MCF 10A (cell line): ENCODE measurements around the gene KCNT1. TPM values are rescaled to one million over a fixed set of nuclear protein-coding genes. Genes with fewer than 3 reads are reported as not detected.

ENCODE experiments used
- BruUV-seq: library from RNA; stranded (reverse); fragments of 400-500 nt; replicated peaks from 2 replicates; lab custom pipeline; 2021; lab: Mats Ljungman, UMichigan
- CTCF ChIA-PET: fragments of 300-600 bp; sonication (Branson Sonifier 250); formaldehyde crosslinking; extraction: SDS; loops from one replicate; lab custom pipeline; 2021; ENCODE audit warnings: antibody characterized with exemption, inconsistent platforms; lab: Yijun Ruan, JAX
- POLR2A ChIA-PET: fragments of 300-600, 350-650 bp; sonication (Branson Sonifier 250); formaldehyde crosslinking; extraction: SDS; loops from one replicate; lab custom pipeline; 2020; ENCODE audit warnings: antibody characterized with exemption, inconsistent platforms; lab: Yijun Ruan, JAX
- DNase-seq: peaks from one replicate; pipeline ENCODE4 v3.0.0-alpha.2; 2018; ENCODE audit not compliant: unreplicated experiment
- H3K27ac Mint-ChIP-seq: one replicate; pipeline ENCODE4 v1.8.0; 2022; ENCODE audit warnings: mild to moderate bottlenecking, low read depth, mixed read lengths; ENCODE audit not compliant: unreplicated experiment
- H3K27me3 Mint-ChIP-seq: one replicate; pipeline ENCODE4 v1.8.0; 2022; ENCODE audit warnings: mixed read lengths; ENCODE audit not compliant: insufficient read depth, unreplicated experiment
- H3K36me3 Mint-ChIP-seq: one replicate; pipeline ENCODE4 v1.8.0; 2022; ENCODE audit warnings: mild to moderate bottlenecking, moderate library complexity, mixed read lengths; ENCODE audit not compliant: insufficient read depth, unreplicated experiment
- H3K4me1 Mint-ChIP-seq: one replicate; pipeline ENCODE4 v1.8.0; 2022; ENCODE audit warnings: mixed read lengths; ENCODE audit not compliant: insufficient read depth, unreplicated experiment
- H3K4me3 Mint-ChIP-seq: one replicate; pipeline ENCODE4 v1.8.0; 2022; ENCODE audit warnings: mild to moderate bottlenecking, moderate library complexity, mixed read lengths; ENCODE audit not compliant: unreplicated experiment
- H3K9me3 Mint-ChIP-seq: one replicate; pipeline ENCODE4 v1.8.0; 2022; ENCODE audit warnings: mixed read lengths; ENCODE audit not compliant: unreplicated experiment
- intact Hi-C: fragments of 100-400 bp; cut with micrococcal nuclease; formaldehyde crosslinking; loops from 2 replicates; pipeline ENCODE4 v1.14.1; 2022
- total RNA-seq: library from RNA; stranded (reverse); gene quantifications from 2 replicates; pipeline ENCODE4 v1.2.3, GENCODE V29; 2022
- TF ChIP-seq, protein P1 (sequence below): fragments of 200-600 bp; IDR thresholded peaks from one replicate; pipeline ENCODE4 v1.8.0; 2022; ENCODE audit warnings: antibody characterized with exemption, mild to moderate bottlenecking; ENCODE audit not compliant: unreplicated experiment

The KCNT1 gene
- total RNA-seq, 1 experiment from 2014 or later, result not detected

DNA sequence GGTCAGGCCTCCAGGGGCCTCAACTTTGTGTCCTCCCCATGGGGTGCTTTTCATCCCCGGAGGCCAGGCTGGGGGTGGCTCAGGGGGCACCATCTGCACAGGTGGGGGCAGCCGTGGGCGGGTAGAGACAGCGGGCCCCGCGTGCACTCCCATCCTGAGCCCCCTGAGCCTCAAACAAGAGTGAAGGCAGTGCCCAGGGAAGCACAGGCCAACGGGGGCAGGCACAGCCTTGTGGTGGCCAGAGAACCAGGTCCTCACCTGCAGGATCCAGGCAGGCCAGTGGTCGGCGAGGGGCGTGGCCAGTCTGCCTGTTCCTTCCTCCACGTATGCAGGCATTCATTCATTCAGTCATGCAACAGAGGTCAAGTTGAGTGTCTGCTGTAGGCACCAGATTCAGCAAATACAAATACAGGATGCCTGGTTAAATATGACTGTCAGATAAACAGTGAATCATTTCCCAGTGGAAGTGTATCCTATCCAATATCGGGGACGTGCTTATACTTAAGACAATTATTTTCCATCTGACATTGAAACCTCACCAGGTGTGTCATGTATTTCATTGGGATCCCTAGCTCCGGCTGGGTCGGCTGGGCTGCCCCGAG lies 22.3 kb downstream of the KCNT1 start:
- POLR2A ChIA-PET, result no interaction called here
- Mint-ChIP-seq H3K27me3 (peaks cover 31% of the 10 kb centered on the region), H3K27ac (no peak overlapping the region), H3K4me3 (no peak overlapping the region), H3K36me3 (no peaks in the 10 kb centered on the region), H3K4me1 (no peaks in the 10 kb centered on the region), H3K9me3 (no peaks in the 10 kb centered on the region)
- intact Hi-C loops, result no loop called here
- no TSS peak for BruUV-seq
- TF ChIP-seq, protein P1, sequence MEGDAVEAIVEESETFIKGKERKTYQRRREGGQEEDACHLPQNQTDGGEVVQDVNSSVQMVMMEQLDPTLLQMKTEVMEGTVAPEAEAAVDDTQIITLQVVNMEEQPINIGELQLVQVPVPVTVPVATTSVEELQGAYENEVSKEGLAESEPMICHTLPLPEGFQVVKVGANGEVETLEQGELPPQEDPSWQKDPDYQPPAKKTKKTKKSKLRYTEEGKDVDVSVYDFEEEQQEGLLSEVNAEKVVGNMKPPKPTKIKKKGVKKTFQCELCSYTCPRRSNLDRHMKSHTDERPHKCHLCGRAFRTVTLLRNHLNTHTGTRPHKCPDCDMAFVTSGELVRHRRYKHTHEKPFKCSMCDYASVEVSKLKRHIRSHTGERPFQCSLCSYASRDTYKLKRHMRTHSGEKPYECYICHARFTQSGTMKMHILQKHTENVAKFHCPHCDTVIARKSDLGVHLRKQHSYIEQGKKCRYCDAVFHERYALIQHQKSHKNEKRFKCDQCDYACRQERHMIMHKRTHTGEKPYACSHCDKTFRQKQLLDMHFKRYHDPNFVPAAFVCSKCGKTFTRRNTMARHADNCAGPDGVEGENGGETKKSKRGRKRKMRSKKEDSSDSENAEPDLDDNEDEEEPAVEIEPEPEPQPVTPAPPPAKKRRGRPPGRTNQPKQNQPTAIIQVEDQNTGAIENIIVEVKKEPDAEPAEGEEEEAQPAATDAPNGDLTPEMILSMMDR, result no peak
- CTCF ChIA-PET, result no interaction called here
- no peak for DNase-seq

DNA sequence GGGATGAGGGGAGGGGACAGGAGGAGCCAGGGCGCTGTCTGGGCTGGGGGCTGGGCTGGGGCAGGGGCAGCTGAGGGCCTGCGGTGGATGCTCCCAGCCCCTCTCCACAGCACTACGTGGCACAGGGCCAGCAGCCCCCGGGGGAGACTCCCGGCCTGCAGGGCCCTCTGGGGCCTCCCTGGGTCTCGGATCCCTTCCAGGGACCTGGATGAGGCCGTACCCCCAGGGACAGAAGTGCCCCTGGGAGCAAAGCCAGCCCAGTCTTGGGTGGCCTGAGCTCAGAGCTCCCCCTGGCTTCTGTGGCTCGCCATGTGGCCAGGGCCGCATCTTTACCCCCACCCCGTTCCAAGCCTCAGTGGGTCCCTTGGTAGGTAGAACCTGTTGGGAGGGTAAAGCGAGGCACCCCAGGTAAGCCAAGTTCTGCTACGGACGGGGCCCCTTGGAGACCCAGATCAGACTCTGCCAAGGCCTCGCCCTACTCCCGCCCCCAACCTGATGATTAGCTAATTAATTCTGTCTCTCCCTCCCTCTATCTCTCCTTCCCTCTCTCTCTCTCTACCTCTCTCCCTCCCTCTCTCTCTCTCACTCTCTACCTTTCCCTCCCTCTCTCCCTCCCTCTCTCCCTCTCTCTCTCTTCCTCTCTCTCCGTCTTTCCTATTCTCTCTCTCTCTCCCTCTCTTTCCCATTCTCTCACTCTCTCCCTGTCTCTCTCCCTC lies 24.3 kb downstream of the KCNT1 start:
- H3K27ac Mint-ChIP-seq, result no peak overlapping the region
- H3K36me3 Mint-ChIP-seq, result no peaks in the 10 kb centered on the region
- TF ChIP-seq, protein P1, result no peak
- no TSS peak for BruUV-seq
- DNase-seq, result no peak
- ChIA-PET CTCF (no interaction called here), POLR2A (no interaction called here)
- H3K9me3 Mint-ChIP-seq, result no peaks in the 10 kb centered on the region
- H3K4me3 Mint-ChIP-seq, result no peak overlapping the region
- intact Hi-C loops, result no loop called here
- H3K4me1 Mint-ChIP-seq, result no peaks in the 10 kb centered on the region
- peaks cover 46% of the 10 kb centered on the region for H3K27me3 Mint-ChIP-seq

DNA sequence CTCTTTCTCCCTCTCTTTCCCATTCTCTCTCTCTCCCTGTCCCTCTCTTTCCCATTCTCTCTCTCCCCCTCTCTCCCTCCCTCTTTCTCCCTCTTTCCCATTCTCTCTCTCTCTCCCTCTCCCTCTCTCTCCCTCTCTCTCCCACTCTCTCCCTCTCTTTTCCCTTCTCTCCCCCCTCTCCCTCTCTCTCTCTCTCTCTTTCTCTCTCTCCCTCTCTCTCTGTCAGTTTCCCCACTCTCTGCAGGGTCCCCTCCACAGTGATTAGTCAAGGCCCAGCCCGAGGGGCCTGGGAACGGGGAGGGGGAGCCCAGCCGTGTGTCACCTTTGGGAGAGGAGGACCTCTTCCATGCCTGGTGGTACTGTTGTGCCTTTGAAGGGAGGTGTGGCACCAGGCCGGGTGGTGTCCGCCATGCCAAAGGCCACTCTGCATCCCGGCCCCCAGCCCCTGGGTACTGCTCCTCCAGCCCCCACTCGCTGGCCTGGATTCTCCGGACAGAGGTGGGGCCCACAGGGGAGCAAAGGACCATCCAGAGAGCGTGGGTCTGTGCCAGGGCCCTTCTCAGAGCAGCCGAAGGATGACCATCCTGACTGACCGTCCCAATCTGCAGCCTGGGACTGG lies 25.4 kb downstream of the KCNT1 start:
- no peak for DNase-seq
- POLR2A ChIA-PET, result no interaction called here
- no peaks in the 10 kb centered on the region for H3K4me1 Mint-ChIP-seq
- TF ChIP-seq, protein P1, result no peak
- intact Hi-C loops, result no loop called here
- no peaks in the 10 kb centered on the region for H3K36me3 Mint-ChIP-seq
- H3K9me3 Mint-ChIP-seq, result peaks cover 2% of the 10 kb centered on the region
- H3K4me3 Mint-ChIP-seq, result no peak overlapping the region
- peaks cover 46% of the 10 kb centered on the region for H3K27me3 Mint-ChIP-seq
- CTCF ChIA-PET, result no interaction called here
- no TSS peak for BruUV-seq
- H3K27ac Mint-ChIP-seq, result no peak overlapping the region

DNA sequence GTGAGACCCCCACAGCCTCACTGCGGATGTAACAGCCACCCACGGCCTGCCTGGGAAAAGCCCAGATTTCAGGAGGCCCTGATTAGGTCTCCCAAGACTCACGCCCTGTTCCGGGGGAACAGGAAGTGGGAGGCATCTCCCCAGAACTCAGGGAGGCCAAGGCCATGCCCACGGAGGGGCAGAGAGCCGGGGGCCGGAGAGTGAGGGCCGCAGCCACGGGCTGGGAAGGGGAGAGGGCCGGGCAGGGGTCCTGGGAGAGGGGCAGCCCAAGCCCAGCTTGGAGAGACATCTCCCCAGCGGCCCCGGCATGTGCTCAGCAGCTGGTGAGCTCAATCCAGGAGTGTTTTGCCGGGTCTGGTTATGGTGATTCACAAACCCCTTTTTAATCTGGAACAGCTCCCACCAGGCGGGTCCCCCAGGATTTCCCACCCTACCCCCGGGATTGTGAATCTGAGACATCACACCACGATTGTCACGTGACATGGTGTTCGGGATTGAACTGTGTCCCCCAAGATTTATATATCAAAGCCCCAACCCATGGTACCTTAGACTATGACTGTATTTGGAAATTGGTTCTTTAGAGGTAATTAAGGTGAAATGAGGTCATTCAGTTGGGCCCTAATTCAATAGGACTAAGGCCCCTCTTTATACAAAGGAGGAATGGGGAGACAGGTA lies 26.6 kb downstream of the KCNT1 start:
- TF ChIP-seq, protein P1, result no peak
- no peak overlapping the region for H3K27ac Mint-ChIP-seq
- peaks cover 46% of the 10 kb centered on the region for H3K27me3 Mint-ChIP-seq
- no peak for DNase-seq
- H3K4me3 Mint-ChIP-seq, result no peak overlapping the region
- ChIA-PET POLR2A (no interaction called here), CTCF (interaction anchor here (0.5 kb wide), 1 partner anchor 67 kb away, joined by 5 read pairs; no protein-coding TSS in a partner anchor)
- H3K4me1 Mint-ChIP-seq, result no peaks in the 10 kb centered on the region
- BruUV-seq, result no TSS peak
- H3K9me3 Mint-ChIP-seq, result peaks cover 9% of the 10 kb centered on the region
- intact Hi-C loops, result no loop called here
- no peaks in the 10 kb centered on the region for H3K36me3 Mint-ChIP-seq
